ENCODE results near the gene CCL4L2.
"Not testable (repeated sequence)": the region's sequence is repeated elsewhere in the genome, so short reads cannot be mapped to it uniquely, and the experiment has no call there.

- not testable (repeated sequence) for TF ChIP-seq EP300, CTCF, POLR2A (IDR thresholded peaks at IDR 0.05)
Measured at GRCh38 chr17:36206486-36206821, 4.4 kb upstream of the CCL4L2 start.
